LNCAP (cell line): Measurements from ENCODE around the gene RPH3AL.

Source experiments
- CTCF ChIP-seq: fragments of 450-650 bp; IDR thresholded peaks from 2 replicates; pipeline ENCODE4 v1.5.1; 2017; ENCODE audit warnings: mild to moderate bottlenecking

The RPH3AL gene

DNA sequence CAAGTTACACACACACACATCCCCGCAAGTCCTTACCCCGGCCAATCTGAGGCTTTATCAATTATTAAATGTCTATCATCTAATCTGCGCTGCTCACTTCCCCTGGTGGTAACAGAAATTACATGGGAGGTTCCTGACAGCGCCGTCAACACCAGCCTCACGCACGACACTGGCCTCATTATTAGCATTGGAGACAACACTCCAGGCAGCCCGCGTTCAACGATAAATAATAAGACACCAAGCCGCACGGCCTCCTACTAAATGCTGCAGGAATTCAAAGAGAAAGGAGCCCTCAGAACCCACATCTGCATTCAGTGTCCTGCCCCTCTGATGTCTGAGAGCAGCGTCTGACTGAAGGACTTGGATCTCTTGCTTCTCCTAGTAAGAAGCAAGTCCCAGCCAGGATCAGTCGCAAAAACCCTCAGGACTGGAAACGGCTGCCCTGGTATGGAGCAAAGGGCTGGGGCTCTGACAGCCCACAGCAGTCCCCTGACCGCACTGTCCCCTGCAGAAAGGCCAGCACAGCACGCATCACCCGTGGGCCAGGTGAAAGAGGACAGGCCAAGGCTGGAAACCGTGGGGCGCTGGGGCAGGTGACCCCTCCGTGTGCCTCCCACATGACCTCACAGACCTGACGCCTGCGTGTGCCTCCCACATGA, 7.6 kb upstream of the RPH3AL start:
- TF ChIP-seq CTCF: no peak

DNA sequence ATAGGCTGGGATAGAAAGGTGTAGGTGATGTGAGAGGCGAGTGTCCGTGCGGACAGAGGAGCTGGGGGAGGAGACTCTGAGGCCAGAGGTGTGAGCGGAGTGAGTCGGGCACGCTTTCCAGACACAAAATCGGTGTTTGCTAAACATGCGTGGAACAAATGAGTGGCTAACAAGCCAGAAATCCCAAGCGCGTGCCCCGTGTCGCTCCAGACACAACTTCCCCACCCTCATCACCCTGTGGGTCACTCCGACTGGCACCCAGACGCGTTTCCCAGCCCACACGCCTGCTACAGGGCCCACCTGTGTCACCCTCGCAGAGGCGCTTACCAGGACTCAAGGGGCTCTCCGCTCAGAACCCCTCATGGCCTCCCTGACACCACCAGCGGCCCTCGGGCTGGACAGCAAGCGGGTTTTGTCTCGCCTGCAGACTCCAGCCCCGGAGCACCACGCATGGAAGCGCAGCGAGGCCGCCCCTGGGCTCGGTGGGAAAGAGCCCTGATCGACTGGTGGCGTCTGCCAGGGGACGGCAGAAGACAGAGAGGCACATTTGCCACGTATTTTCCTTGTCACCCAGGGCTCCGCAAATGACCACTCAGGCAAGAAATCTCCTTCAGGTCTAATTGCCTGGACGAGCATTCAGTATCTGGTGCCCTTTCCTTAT, 6.0 kb upstream of the RPH3AL start:
- TF ChIP-seq CTCF: no peak

- TF ChIP-seq CTCF: no peak
Observed at GRCh38 chr17:357644-358043, 5.0 kb upstream of the RPH3AL start.

DNA sequence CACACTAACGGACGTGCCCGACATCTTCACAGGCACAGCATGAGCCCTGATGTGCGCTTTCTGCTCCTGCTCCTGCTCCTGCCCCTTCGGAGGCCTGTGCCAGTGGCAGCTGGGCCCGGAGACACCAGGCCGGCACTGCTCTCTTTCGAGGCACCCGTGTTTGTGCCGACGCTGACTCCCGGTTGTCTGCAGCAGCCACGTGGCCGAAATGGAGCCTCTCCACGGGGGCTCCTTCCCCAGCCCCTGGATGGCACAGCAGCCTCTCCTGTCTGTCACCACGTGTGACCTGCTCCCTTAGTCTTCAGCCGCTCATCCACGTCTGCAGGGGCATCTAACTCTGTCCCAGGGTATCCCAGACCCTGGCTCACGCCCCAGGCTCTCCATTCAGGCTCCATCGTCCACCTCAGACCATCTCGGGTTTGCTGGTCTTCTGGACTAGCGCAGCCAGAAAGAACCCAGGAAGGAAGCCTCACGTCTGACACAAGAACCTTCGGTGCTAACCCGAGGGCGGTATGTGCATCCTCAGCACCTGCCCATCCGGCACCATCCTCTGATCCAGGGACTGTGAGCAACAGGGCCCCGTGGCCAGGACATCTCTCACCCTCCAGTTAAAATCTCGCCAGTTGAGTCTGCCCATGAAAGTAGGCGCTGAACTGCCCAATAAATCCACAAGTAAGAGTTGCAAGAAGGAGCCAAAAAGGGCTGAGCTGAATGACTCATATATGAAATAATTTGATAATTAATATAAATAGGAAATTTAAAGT, 4.2 kb upstream of the RPH3AL start:
- TF ChIP-seq CTCF: no peak

DNA sequence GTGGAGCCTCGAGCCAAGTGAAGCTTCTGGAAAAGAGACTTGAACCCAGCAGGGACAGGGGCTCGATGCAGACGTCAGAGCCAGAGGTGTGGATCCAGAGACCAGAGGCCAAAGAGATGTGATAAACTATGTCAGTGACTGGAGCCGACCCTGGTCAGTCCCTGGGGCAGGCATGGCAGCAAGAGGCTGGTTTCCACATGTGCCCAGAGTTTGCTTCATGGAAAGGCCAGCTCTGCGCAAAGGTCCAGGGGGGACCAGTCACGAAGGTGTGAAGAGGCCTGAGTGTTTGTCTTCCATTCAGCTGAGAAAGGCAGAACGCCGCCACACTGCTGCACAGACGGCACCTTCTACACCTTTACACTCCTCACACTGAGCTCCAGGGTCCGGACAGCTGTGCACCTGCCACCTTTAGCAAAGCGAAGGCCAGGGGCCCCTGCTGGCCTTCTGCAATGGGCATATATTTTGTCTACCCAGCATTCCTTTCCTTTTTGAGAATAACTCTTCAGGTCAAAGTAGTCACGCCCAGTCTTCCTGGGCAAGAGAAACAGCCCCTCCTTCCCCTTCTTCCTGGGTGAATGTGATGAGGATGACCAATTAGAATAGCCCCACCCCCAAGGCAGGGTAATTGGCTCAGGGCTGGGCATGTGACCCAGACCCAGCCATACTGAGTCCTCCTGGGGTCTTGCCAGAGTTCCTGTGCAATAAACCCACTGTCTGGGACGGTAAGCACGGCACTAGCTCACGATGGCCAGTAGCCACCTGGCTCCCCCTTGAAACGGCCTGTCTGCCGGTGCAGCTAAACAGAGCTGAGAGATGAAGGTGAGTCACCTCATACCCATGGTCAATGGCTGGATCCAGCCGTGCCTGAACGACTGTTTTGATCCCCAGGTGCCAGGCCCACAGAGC, 2.3 kb upstream of the RPH3AL start:
- no peak for TF ChIP-seq CTCF

- no peak for TF ChIP-seq CTCF
Observed at GRCh38 chr17:353838-354234, 1.2 kb upstream of the RPH3AL start.

- no peak for TF ChIP-seq CTCF
Observed at GRCh38 chr17:353213-353837, 718 bp upstream of the RPH3AL start.
